Putamen (tissue), 1 donor: ENCODE measurements around the gene SERPINH1.
A peak's percentile ranks its signal among the peaks of the same experiment; 100 is the strongest.
"Not testable (repeated sequence)": the region's sequence is repeated elsewhere in the genome, so short reads cannot be mapped to it uniquely, and the experiment has no call there.

Source experiments
- DNase-seq: peaks from one replicate; pipeline ENCODE4 v3.0.0-alpha.2; 2016; ENCODE audit warnings: low spot score

SERPINH1 gene

GRCh38 chr11:75574698-75575602 is 12.9 kb downstream of the SERPINH1 start:
- no peak for DNase-seq

GRCh38 chr11:75576017-75576416 is 14.0 kb downstream of the SERPINH1 start:
- no peak for DNase-seq

GRCh38 chr11:75576499-75576918 is 14.5 kb downstream of the SERPINH1 start:
- no peak for DNase-seq

- no peak for DNase-seq
Measured at GRCh38 chr11:75577207-75577606, 15.2 kb downstream of the SERPINH1 start.

- no peak for DNase-seq
Measured at GRCh38 chr11:75578977-75579376, 16.9 kb downstream of the SERPINH1 start.

- no peak for DNase-seq
Measured at GRCh38 chr11:75579841-75580240, 17.8 kb downstream of the SERPINH1 start.

- DNase-seq, result no peak
Measured at GRCh38 chr11:75582506-75582894, 20.4 kb downstream of the SERPINH1 start.

GRCh38 chr11:75582895-75583717 is 21.1 kb downstream of the SERPINH1 start:
- DNase-seq, result peak; percentile 62

GRCh38 chr11:75583718-75584658 is 21.9 kb downstream of the SERPINH1 start:
- peak; percentile 72 for DNase-seq

GRCh38 chr11:75584659-75585292 is 22.7 kb downstream of the SERPINH1 start:
- DNase-seq, result not testable (repeated sequence)

- no peak for DNase-seq
Measured at GRCh38 chr11:75585293-75585670, 23.2 kb downstream of the SERPINH1 start.

GRCh38 chr11:75586395-75586794 is 24.3 kb downstream of the SERPINH1 start:
- DNase-seq, result no peak

GRCh38 chr11:75588051-75588481 is 26.0 kb downstream of the SERPINH1 start:
- no peak for DNase-seq

- no peak for DNase-seq
Measured at GRCh38 chr11:75589051-75589450, 27.0 kb downstream of the SERPINH1 start.

- no peak for DNase-seq
Measured at GRCh38 chr11:75589933-75590332, 27.9 kb downstream of the SERPINH1 start.

GRCh38 chr11:75591371-75591770 is 29.3 kb downstream of the SERPINH1 start:
- DNase-seq, result no peak

- no peak for DNase-seq
Measured at GRCh38 chr11:75591966-75592365, 29.9 kb downstream of the SERPINH1 start.

GRCh38 chr11:75592715-75593114 is 30.7 kb downstream of the SERPINH1 start:
- DNase-seq, result no peak

GRCh38 chr11:75593286-75593915 is 31.3 kb downstream of the SERPINH1 start:
- peak; percentile 43 for DNase-seq

- DNase-seq, result no peak
Measured at GRCh38 chr11:75594211-75594610, 32.2 kb downstream of the SERPINH1 start.

GRCh38 chr11:75595429-75595828 is 33.4 kb downstream of the SERPINH1 start:
- no peak for DNase-seq
